DMS79 (cell line): ENCODE measurements around the gene ZNF540.
"Not testable (repeated sequence)": the region's sequence is repeated elsewhere in the genome, so short reads cannot be mapped to it uniquely, and the experiment has no call there.

Experiments used
- DNase-seq: peaks from one replicate; lab custom pipeline; 2025; lab: John Stamatoyannopoulos, UW

The ZNF540 gene

GRCh38 chr19:37594304-37594981, at the start of gene ZNF540, which contains the start of gene ZNF571:
TSS of gene ZNF540 (plus strand) at chr19:37594876. CDS start at chr19:37598448, 3,572 bp downstream.
TSS of gene ZNF571 (minus strand) at chr19:37594792. CDS start at chr19:37586676, 8,116 bp downstream.
- DNase-seq: peak; percentile 94

GRCh38 chr19:37551129-37551993, 43.3 kb upstream of the ZNF540 start:
- DNase-seq: no peak

- no peak for DNase-seq
Observed at GRCh38 chr19:37563518-37563917, 31.2 kb upstream of the ZNF540 start.

- DNase-seq: no peak
Observed at GRCh38 chr19:37564624-37565369, 29.9 kb upstream of the ZNF540 start.

GRCh38 chr19:37565370-37565669, 29.4 kb upstream of the ZNF540 start:
- no peak for DNase-seq

GRCh38 chr19:37572203-37572602, 22.5 kb upstream of the ZNF540 start:
- no peak for DNase-seq

GRCh38 chr19:37583340-37583739, 11.3 kb upstream of the ZNF540 start:
- DNase-seq: no peak

GRCh38 chr19:37593996-37594303, 726 bp upstream of the ZNF540 start:
- no peak for DNase-seq

GRCh38 chr19:37594982-37595382, 306 bp downstream of the ZNF540 start:
- peak; percentile 58 for DNase-seq

- DNase-seq: no peak
Observed at GRCh38 chr19:37635076-37636056, 40.7 kb downstream of the ZNF540 start.

- DNase-seq: peak; percentile 13
Observed at GRCh38 chr19:37654118-37654517, 59.4 kb downstream of the ZNF540 start.

GRCh38 chr19:37654629-37655300, 60.1 kb downstream of the ZNF540 start:
- peak; percentile 34 for DNase-seq

GRCh38 chr19:37655301-37655688, 60.6 kb downstream of the ZNF540 start, which contains the start of gene ZFP30:
TSS of gene ZFP30 (minus strand) at chr19:37655465. CDS start at chr19:37647822, 7,643 bp downstream.
- DNase-seq: peak; percentile 80

GRCh38 chr19:37655689-37656371, 61.2 kb downstream of the ZNF540 start:
- peak; percentile 86 for DNase-seq

GRCh38 chr19:37657157-37657556, 62.5 kb downstream of the ZNF540 start:
- DNase-seq: not testable (repeated sequence)
